GM13976 (cell line): Measurements from ENCODE around the gene CDKN2AIP.
"Not testable (repeated sequence)": the region's sequence is repeated elsewhere in the genome, so short reads cannot be mapped to it uniquely, and the experiment has no call there.

Experiments used
- DNase-seq: peaks from one replicate; pipeline ENCODE4 v3.0.0; 2012; ENCODE audit warnings: low spot score
- CTCF ChIP-seq: IDR thresholded peaks from 2 replicates; pipeline ENCODE4 v1.5.1; 2012; ENCODE audit warnings: borderline replicate concordance, mild to moderate bottlenecking; ENCODE audit not compliant: insufficient read depth; ENCODE audit errors: extremely low read depth, missing control alignments, control extremely low read depth
- in situ Hi-C: fragments of 300-500 bp; cut with MboI; formaldehyde crosslinking; loops from one replicate; pipeline ENCODE4 v1.12.0; 2022; ENCODE audit warnings: low sequenced_read_pairs, mixed read lengths, inconsistent platforms; ENCODE audit not compliant: unreplicated experiment

CDKN2AIP gene

GRCh38 chr4:183458005-183458404, 13.6 kb downstream of the CDKN2AIP start:
- TF ChIP-seq CTCF, result no peak
- in situ Hi-C loops, result no loop called here
- no peak for DNase-seq

GRCh38 chr4:183463903-183464619, 19.6 kb downstream of the CDKN2AIP start:
- in situ Hi-C loops, DNase-seq: not testable (repeated sequence)

DNA sequence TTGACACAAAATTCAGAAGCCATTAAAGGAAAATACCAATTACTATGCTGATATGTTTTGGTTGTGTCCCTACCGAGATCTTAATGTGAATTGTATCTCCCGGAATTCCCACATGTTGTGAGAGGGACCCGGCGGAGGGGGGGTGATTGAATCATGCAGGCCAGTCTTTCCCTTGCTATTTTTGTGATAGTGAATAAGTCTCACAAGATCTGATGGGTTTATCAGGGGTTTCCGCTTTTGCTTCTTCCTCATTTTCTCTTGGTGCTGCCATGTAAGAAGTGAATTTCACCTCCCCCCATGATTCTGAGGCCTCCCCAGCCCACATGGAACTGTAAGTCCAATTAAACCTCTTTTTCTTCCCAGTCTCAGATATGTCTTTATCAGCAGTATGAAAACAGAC, 21.4 kb downstream of the CDKN2AIP start:
- DNase-seq, result not testable (repeated sequence)

GRCh38 chr4:183467246-183467645, 22.8 kb downstream of the CDKN2AIP start:
- DNase-seq, result no peak
- no peak for TF ChIP-seq CTCF
- in situ Hi-C loops, result no loop called here

More for the DNA sequence above, 21.4 kb downstream of the CDKN2AIP start:
- in situ Hi-C loops, result not testable (repeated sequence)

DNA sequence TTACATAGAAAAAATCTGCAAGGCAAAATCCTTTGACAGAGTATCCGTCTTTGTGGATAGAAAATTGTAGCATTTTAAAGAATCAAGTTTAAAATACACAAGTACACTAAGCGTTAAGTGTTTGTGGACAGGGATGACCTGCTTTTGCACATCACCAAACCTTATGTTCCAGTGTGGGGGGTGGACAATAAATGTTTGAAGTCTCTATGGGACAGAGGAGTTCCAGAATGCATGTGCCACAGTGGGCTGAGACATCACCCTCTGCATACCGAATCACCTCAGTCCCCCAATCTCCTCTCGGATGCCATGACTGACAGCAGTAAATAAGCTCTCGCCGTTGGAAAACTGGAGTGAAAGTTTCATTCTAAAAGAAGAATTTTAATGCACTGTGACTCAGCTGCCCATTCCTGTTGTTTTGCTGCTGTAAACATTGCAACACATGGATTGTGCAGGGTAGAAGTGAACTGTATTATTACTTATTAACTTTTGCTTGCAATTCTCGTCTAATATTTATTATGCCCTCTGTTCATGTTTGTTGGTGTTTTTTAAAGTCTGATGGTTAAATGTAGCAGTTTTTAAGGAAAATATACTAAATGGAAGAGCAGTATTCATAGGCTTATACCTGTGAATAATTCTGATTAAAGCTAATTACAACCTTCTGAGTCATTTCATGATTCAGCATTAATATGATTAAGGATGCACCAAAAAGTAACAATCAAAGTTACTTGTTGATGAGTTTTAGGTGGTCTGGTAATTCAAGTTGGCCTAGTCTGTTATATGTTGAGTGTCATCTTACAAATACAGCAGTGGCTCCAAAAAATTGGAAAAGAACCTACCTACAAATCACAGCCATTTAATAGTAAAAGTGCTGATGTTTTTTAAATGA, 24.0 kb downstream of the CDKN2AIP start:
- DNase-seq, result no peak
- in situ Hi-C loops, result no loop called here
- no peak for TF ChIP-seq CTCF

- no peak for DNase-seq
Measured at GRCh38 chr4:183469285-183469684, 24.8 kb downstream of the CDKN2AIP start.

DNA sequence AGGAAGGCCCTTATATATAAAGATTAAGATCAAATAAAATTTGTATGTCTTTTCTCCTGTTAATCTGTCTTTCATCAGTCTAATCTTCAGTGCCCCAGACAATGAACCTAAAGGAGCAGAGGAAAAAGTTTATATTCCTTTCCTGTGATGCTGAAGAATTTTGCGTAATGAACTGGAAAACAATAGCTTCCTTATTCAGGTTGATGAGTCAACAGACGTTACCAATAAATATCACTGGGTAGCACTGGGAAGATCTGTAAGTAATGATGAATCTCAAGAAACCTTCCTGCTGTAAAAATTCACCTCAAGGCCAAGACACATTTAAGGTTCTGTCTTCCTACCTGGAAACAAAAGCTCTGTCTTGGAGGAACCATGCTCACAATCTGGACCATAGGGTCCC, 25.5 kb downstream of the CDKN2AIP start:
- no peak for TF ChIP-seq CTCF
- DNase-seq, result no peak
- in situ Hi-C loops, result no loop called here

More at GRCh38 chr4:183469285-183469684, 24.8 kb downstream of the CDKN2AIP start:
- in situ Hi-C loops, result no loop called here
- no peak for TF ChIP-seq CTCF
